ENCODE measurements around the gene SERF2.

- TF ChIP-seq POLR2A (IDR thresholded peaks at IDR 0.05; ENCODE audit: low read length) (no peak), GATA1 (IDR thresholded peaks at IDR 0.05; ENCODE audit: low read depth, low read length) (no peak)
Measured at GRCh38 chr15:43795197-43795596, 3.1 kb downstream of the SERF2 start.
